Measurements from ENCODE around the gene NPHP1. TPM values are rescaled to one million over a fixed set of nuclear protein-coding genes. Genes with fewer than 3 reads are reported as not detected.
"Not testable (repeated sequence)": the region's sequence is repeated elsewhere in the genome, so short reads cannot be mapped to it uniquely, and the experiment has no call there.

NPHP1 gene
- total and polyA plus RNA-seq, 10 donors: 1.2 to 4.6 (median 2.6) TPM

GRCh38 chr2:110095994-110096633 lies 108.7 kb downstream of the NPHP1 start:
- H3K9me3 ChIP-seq: no peaks in the 10 kb centered on the region
- no peak overlapping the region for H3K4me3 ChIP-seq
- H3K4me1 ChIP-seq: peaks cover 4 to 23% (median 12%) of the 10 kb centered on the region in 6 donors
- WGBS, 5 donors: 84 to 95% (median 93%) methylated on average over 8 of the region's 8 CpGs
- H3K36me3 ChIP-seq: no peaks in the 10 kb centered on the region
- TF ChIP-seq CTCF (IDR thresholded peaks at IDR 0.05 in 8 of 11, conservative IDR thresholded peaks at IDR 0.05 in 3 of 11) (no peak), POLR2A (IDR thresholded peaks at IDR 0.05) (no peak), POLR2AphosphoS5 (IDR thresholded peaks at IDR 0.05) (no peak)
- intact Hi-C loops (cut with DNase I; ENCODE audit: low total_unique reads): no loop called here
- DNase-seq: no peak
- no peaks in the 10 kb centered on the region for H3K27me3 ChIP-seq (replicated peaks in 1 of 7)
- H3K27ac ChIP-seq: no peak overlapping the region

DNA sequence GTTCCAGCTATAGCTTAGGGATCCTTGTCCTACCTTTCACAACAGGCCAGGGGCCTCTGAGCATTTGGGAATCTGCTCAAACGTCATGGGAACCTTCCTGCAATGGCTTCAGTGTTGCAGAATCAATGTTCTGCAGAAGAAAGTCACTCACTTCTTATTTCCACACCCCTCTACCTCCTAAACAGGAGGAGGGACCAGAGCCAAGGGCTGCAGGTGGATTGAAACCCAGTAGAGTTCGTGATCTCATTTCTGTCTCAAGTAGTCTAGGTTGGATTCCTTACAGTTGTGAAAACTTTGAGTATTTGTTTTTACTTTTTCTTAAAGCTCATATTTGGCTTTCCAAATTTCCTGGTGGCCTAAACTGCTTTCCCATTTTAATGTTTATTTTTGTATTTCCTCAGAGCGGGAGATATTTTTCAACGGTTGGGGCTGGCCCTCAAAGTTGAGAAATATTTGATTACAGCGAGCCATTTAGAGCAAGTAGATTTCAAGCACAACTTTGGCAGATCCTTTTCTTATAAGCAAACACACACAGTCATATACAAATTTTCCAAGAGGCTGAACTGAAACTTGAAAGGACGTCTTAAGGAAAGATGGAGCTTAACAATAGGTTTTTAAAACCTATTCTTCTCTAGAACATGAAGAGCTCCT lies 109.8 kb downstream of the NPHP1 start:
- H3K27ac ChIP-seq; intact Hi-C loops (cut with DNase I; ENCODE audit: low total_unique reads); DNase-seq; H3K9me3 ChIP-seq; H3K36me3 ChIP-seq; H3K4me3 ChIP-seq; H3K27me3 ChIP-seq (replicated peaks in 1 of 7): not testable (repeated sequence)
- H3K4me1 ChIP-seq: peaks cover 0 to 12% (median 2%) of the 10 kb centered on the region in 6 donors
- 53 to 80% (median 73%) methylated on average over 4 to 5 of the region's 6 CpGs for WGBS, 5 donors

- H3K27me3 ChIP-seq (replicated peaks in 1 of 7); H3K9me3 ChIP-seq; intact Hi-C loops (cut with DNase I; ENCODE audit: low total_unique reads); H3K36me3 ChIP-seq; DNase-seq; H3K4me1 ChIP-seq; H3K27ac ChIP-seq; H3K4me3 ChIP-seq: not testable (repeated sequence)
- no CpG with 5 or more reads among the region's 6 CpGs for WGBS, 5 donors
Observed at GRCh38 chr2:110093924-110094323, 110.9 kb downstream of the NPHP1 start.

GRCh38 chr2:110090164-110090563 lies 114.6 kb downstream of the NPHP1 start:
- H3K27ac ChIP-seq; H3K4me1 ChIP-seq; intact Hi-C loops (cut with DNase I; ENCODE audit: low total_unique reads); H3K36me3 ChIP-seq; H3K9me3 ChIP-seq; DNase-seq; H3K4me3 ChIP-seq; H3K27me3 ChIP-seq (replicated peaks in 1 of 7): not testable (repeated sequence)
- WGBS, 5 donors: 45 to 67% (median 51%) methylated on average over 2 of the region's 4 CpGs; no CpG with 5 or more reads in 1 of the 5 donors

GRCh38 chr2:110083757-110084156 lies 121.1 kb downstream of the NPHP1 start:
- H3K9me3 ChIP-seq; H3K27me3 ChIP-seq (replicated peaks in 1 of 7); H3K27ac ChIP-seq; H3K4me1 ChIP-seq; H3K4me3 ChIP-seq; H3K36me3 ChIP-seq; intact Hi-C loops (cut with DNase I; ENCODE audit: low total_unique reads); DNase-seq: not testable (repeated sequence)
- WGBS, 5 donors: no CpG with 5 or more reads among the region's 2 CpGs

- H3K36me3 ChIP-seq; H3K4me1 ChIP-seq; H3K27me3 ChIP-seq (replicated peaks in 1 of 7); DNase-seq; H3K27ac ChIP-seq; H3K9me3 ChIP-seq; intact Hi-C loops (cut with DNase I; ENCODE audit: low total_unique reads); H3K4me3 ChIP-seq: not testable (repeated sequence)
- WGBS, 5 donors: no CpG with 5 or more reads among the region's 8 CpGs
Observed at GRCh38 chr2:110083162-110083561, 121.7 kb downstream of the NPHP1 start.

GRCh38 chr2:110078104-110078503 lies 126.7 kb downstream of the NPHP1 start:
- intact Hi-C loops (cut with DNase I; ENCODE audit: low total_unique reads); H3K36me3 ChIP-seq; H3K4me3 ChIP-seq; H3K27me3 ChIP-seq (replicated peaks in 1 of 7); H3K4me1 ChIP-seq; DNase-seq; H3K9me3 ChIP-seq; H3K27ac ChIP-seq: not testable (repeated sequence)
- WGBS, 5 donors: no CpG with 5 or more reads among the region's 4 CpGs

DNA sequence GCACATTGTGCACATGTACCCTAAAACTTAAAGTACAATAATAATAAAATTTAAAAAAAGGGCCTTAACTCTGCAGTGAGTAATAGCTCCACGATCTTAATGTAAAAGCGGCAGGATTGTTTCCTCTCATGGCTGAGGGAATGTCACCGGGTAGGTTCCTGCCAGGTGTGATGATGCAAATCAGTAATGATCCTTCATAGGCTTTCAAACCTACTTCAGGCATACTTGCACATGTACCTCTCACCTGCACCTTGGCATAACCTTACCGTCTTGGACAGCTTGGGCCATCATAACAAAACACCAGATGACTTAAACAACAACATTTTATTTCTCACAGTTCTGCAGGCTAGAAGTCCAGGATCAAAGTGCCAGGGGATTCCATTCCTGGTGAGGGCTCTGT lies 128.9 kb downstream of the NPHP1 start:
- H3K9me3 ChIP-seq; intact Hi-C loops (cut with DNase I; ENCODE audit: low total_unique reads); H3K36me3 ChIP-seq; H3K27ac ChIP-seq; H3K4me3 ChIP-seq; H3K27me3 ChIP-seq (replicated peaks in 1 of 7); H3K4me1 ChIP-seq; DNase-seq: not testable (repeated sequence)
- WGBS, 5 donors: 74 to 94% (median 85%) methylated on average over 1 to 2 of the region's 4 CpGs; no CpG with 5 or more reads in 1 of the 5 donors
